PC-9 (cell line): Measurements from ENCODE around the gene HNRNPLL.

Experiments used
- EZH2 ChIP-seq: fragments of 200-600 bp; sonication (generic); IDR thresholded peaks from 2 replicates; pipeline ENCODE4 v1.8.0; 2017; ENCODE audit warnings: antibody characterized with exemption, low read depth
- TF ChIP-seq, protein P1 (sequence below): fragments of 200-600 bp; sonication (generic); conservative IDR thresholded peaks from 2 replicates; pipeline ENCODE4 v1.6.1; 2017; ENCODE audit warnings: mixed run types, antibody characterized with exemption, mild to moderate bottlenecking, moderate library complexity

DNA sequence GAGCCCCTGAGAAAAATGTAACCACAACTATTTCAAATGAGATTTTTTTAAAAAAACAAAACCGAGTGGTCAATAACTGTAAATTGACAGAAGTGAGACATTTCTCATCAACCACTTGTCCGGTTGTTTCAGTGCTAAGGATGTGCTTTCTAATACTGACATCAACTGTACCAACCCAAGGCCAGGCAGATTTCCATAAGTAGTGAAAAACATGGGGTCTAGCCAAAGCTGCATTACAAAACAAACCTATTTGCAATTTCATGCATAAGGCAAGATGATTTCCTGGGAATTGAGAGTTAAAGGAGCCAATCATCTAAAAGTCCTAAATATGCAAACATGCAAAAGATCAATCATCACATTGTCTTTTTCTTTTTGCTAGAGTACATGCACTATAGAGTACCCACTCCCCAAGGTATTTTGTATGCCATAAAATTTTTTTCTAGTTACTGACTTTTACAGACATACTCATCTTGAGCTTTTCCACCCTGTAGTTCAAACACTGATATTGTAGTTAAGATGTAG lies 22.6 kb downstream of the HNRNPLL start:
- TF ChIP-seq, protein P1, sequence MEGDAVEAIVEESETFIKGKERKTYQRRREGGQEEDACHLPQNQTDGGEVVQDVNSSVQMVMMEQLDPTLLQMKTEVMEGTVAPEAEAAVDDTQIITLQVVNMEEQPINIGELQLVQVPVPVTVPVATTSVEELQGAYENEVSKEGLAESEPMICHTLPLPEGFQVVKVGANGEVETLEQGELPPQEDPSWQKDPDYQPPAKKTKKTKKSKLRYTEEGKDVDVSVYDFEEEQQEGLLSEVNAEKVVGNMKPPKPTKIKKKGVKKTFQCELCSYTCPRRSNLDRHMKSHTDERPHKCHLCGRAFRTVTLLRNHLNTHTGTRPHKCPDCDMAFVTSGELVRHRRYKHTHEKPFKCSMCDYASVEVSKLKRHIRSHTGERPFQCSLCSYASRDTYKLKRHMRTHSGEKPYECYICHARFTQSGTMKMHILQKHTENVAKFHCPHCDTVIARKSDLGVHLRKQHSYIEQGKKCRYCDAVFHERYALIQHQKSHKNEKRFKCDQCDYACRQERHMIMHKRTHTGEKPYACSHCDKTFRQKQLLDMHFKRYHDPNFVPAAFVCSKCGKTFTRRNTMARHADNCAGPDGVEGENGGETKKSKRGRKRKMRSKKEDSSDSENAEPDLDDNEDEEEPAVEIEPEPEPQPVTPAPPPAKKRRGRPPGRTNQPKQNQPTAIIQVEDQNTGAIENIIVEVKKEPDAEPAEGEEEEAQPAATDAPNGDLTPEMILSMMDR: no peak
- TF ChIP-seq EZH2: no peak
